ENCODE data around the gene NYAP2. TPM values are rescaled to one million over a fixed set of nuclear protein-coding genes. Genes with fewer than 3 reads are reported as not detected.

The NYAP2 gene
- 0.10 TPM for total RNA-seq

- peak; percentile 32 for DNase-seq
These were observed at the start of gene NYAP2 for GRCh38 chr2:225399504-225399903. TSS of gene NYAP2 (plus strand) at chr2:225399710. CDS start at chr2:225408881, 9,171 bp downstream.

DNA sequence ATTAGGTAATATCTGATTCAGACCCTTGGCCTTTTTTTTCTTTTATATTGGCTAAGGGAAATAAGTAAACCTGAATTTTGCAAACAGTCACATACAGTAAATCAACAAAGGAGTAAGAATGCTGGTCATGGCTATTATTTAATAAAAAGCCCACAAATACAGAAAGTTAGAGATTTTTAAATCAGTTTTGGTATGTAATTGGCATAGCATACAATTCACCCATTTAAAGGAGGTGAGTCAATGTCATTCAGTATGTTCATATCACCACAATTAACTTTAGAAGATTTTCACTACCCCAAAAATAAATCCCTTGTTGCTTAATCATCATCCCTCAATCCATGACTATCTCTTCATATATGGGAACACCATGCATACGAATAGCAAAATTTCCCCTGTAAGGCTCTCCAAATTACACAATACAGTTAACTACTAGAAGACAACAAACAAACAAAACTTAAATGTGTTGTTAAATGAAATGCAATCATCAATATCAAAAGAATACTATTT is 45.9 kb upstream of the NYAP2 start:
- no peak for DNase-seq

DNA sequence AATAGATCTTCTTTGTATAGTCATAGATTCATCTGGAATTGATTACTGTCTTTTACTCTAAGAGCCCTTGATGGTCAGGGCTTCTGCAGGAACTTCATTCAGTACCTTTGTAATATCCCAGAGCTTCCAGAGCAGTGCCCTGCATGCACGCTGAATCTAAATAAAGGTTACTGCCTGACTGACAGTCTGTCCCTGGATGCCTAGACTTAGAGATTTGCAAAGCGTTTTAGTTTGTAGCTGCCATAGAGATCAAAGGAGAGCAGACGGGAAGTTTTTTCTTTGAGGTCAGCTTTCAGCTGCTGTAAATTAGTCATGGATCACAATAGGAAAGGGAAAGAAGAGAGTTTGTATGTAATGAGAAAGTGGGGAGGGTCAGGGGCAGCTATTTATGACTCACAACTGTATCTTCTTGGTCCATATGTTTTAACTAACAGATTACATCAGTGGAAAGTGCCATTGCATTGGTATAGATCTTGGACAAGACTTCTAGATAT is 45.2 kb upstream of the NYAP2 start:
- DNase-seq: peak; percentile 58

DNA sequence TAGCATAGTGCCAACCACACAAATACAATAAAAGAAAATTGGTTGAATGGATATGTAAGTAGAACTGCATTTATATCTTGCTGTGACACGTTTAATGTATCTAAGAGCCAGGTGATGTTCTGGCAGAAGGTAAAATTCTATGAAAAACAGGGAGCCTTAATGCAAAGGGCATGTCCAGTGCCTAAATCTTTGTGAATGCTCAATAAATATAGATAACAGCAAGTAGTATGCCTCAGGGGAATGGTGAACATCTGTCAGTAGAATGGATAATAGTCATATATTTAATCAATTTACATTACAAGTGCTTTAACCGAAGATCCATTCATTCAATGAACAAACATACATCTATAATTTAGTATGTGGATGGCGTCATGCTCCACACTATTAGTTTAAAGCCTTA is 43.7 kb upstream of the NYAP2 start:
- no peak for DNase-seq

DNA sequence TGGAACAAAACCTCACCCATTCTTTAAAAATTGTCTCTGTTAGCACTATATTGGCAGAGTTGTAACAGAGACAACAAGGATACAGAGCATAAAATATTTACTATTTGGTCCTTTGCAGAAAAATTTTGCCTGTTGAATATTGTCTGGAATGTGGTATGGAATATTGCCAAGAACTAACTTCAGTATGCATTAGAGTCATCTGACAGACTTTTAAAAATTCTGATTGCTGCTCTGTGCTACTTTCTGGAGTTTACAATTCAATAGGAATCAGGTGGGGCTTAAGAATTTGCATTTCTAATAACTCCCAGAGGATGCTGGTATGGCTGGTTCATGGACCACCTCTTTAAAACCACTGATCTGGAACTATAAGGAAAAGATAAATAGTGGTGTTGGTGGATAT is 32.8 kb upstream of the NYAP2 start:
- no peak for DNase-seq

DNA sequence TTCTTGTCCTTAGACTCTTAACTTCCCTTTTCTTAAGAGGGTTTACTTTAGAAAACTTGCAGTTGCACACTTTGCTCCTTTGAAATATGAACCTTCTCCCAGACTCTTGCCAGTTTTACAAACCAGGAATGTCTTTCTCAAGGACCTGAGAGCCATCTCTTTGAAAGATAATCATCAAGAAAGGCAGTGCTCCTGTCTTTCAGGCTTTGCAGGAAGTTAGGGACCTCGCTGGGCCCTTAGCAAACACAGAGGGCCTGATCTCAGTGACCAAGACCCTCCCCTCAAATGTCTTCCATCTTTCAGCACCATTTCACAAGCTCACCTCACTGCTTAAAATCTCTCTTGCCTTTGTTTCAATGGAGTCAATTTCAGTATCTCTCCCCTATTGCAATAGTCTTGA is 32.0 kb upstream of the NYAP2 start:
- DNase-seq: no peak

GRCh38 chr2:225378984-225379383 is 20.5 kb upstream of the NYAP2 start:
- no peak for DNase-seq

GRCh38 chr2:225379856-225380255 is 19.7 kb upstream of the NYAP2 start:
- no peak for DNase-seq

DNA sequence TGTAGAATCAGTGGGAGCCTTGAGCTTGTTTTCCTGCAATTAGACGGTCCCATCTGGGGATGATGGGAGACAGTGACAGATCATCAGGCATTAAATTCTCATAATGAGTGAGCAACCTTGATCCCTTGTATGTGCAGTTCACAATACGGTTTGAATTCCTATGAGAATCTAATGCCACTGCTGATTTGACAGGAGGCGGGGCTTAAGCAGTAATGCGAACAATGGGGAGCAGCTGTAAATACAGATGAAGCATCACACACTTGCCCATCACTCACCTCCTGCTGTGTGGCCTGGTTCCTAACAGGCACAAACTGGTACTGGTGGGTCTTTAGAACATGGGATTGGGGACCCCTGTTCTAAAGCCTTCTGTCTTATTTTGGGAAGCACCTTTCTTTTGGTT is 17.9 kb upstream of the NYAP2 start:
- no peak for DNase-seq

DNA sequence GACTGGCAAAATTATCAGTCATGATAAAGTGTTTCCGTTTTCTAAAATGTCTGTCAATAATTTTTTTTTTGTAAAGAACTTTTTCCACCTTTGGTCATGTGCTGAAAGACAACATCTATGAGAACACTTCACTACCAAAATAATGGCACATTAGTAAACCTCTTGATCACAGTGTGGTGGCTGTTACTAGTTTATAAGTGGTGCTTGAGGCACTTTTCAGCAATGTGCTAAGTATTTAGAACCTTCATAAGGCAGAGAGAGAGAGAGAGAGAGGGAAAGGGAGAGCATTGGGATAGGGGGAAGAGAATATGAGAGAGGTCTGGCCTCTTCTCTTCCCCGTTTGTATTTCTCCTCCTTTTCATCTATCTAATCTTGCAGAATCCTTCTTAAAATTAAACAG is 1.1 kb upstream of the NYAP2 start:
- no peak for DNase-seq

GRCh38 chr2:225400060-225400511 is 576 bp downstream of the NYAP2 start:
- DNase-seq: peak; percentile 83

- DNase-seq: no peak
These were observed 1.3 kb downstream of the NYAP2 start for GRCh38 chr2:225400546-225401400.

GRCh38 chr2:225402210-225402776 is 2.8 kb downstream of the NYAP2 start:
- peak; percentile 11 for DNase-seq

DNA sequence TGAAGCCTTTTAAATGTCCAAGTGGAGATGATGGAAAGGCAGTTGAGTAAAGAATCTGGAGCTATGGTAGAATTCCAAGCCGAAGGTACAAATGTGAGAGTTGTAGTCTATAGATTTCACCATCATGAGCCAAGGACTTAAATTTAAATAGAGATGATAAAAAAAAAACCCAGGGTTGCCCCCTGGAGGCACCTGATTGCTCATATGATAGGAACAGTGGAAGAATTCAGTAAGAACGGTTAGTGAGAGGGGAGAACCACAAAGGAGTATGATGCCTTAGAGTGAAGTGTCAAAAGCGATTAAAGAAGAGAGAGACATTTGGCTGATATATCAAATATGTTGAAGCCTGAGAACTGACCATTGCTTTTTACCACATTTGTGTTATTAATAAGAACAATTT is 11.9 kb downstream of the NYAP2 start:
- no peak for DNase-seq

DNA sequence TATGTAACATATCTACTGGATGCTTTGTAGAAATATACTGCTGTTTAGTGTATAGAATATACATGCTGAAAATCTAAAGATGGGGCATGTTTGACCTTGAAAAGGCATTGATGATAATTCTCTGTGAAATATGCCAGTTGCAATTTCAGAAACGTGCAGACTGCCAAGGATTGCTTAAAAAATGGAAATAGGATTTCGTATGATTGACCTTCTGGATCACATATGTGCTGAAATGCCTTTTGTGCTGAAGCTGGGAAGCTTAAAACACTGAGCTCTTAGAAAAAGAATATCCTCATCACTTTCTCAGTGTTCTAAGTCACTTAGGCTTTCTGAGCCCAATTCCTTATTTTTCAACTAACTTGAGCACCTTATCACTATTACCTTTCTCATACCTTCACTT is 14.3 kb downstream of the NYAP2 start:
- DNase-seq: no peak

DNA sequence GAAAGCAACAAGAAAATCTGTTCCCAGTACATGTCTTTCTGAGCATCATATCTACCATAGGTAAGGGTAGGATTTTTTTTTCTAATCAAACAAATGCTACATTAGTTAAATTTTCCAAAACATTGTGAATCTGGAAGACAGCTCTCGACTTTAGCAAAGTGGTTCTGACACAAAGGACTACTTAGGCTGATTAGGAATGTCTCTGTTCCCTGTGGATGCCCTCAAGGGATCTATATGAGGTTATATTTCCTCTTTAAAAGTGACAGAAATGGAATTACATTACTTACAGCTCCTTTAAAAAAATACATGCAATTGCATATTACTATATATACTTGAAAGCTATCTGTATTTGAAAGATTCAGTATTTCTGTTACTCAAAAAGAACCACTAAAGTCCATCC is 15.4 kb downstream of the NYAP2 start:
- no peak for DNase-seq

DNA sequence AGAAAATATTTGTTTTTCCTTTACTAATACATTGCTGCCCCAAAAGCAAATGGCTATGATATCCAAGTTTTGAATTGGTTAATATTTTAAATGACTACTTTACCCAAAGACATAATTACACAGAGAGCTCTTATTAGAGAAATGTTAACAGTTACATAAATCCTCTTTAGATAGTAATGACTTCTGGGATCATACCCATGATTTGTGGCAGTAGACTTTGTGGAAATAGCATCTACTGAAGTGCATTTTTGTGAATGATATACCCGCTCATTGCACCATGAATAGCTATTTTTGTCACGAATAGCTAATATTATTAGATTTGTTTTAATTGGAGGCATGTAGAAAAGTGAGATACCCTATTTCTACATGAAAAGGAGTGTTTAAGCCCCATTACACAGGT is 15.8 kb downstream of the NYAP2 start:
- DNase-seq: no peak

GRCh38 chr2:225415792-225416191 is 16.3 kb downstream of the NYAP2 start:
- DNase-seq: no peak

GRCh38 chr2:225416616-225417367 is 17.3 kb downstream of the NYAP2 start:
- no peak for DNase-seq

DNA sequence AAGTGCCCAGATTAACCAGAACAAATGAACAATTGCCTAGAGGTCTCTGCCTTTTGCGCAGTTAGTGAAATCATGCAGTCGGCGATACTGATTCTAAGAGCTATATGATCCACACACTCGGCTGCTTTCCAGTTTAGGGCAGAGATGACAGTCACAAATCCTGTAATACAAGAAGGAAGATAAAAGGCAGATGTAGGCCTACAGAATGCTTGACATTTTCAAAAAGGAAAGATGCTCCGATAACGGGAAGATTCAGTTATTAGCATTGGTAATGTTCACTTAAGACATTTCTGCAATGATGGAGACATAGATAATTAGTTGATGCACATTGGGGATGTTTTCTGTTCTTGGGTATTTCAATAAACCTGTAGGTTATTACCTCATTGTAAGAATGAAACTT is 19.5 kb downstream of the NYAP2 start:
- DNase-seq: no peak

DNA sequence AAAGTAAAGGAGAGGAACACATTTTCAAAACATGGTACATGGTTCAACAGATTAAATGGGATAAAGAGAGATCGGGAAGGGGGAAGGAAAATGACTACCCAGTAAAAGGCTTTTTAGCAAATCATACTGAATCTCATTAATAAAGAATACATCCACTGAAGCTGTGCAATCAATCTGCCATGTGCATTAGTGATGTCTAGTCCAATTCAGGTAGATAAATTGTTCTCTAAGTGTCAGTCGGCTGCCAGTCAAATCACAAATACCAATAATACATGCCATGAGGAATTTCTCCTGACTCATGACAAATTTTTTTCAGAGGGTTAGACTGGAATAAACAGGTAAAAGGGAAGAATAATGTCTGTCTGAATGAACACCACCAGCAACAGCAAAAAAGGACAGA is 22.6 kb downstream of the NYAP2 start:
- no peak for DNase-seq

- no peak for DNase-seq
These were observed 25.8 kb downstream of the NYAP2 start for GRCh38 chr2:225425284-225425683.

GRCh38 chr2:225428360-225428759 is 28.9 kb downstream of the NYAP2 start:
- DNase-seq: no peak
